GM12878 (cell line): Measurements from ENCODE around the gene UTP25.

Experiments
- CHD2 ChIP-seq: IDR thresholded peaks from 2 replicates; pipeline ENCODE4 v1.6.1; 2011; ENCODE audit warnings: low read depth, low read length, improper control_type of control experiment, borderline replicate concordance
- GABPA ChIP-seq: IDR thresholded peaks from 2 replicates; pipeline ENCODE4 v1.6.1; 2014; ENCODE audit warnings: antibody characterized with exemption, low read depth, mild to moderate bottlenecking, inconsistent platforms
- SMC3 ChIP-seq: IDR thresholded peaks from 2 replicates; pipeline ENCODE4 v1.6.1; 2011; ENCODE audit warnings: low read length, improper control_type of control experiment, borderline replicate concordance
- SREBF2 ChIP-seq: IDR thresholded peaks from 2 replicates; pipeline ENCODE4 v1.6.1; 2012; ENCODE audit warnings: mild to moderate bottlenecking, low read length
- TF ChIP-seq, protein P1 (sequence below): IDR thresholded peaks from 2 replicates; pipeline ENCODE4 v1.6.1; 2011; ENCODE audit warnings: low read depth, low read length, improper control_type of control experiment, borderline replicate concordance
- TF ChIP-seq, protein P2 (sequence below), 3 experiments: IDR thresholded peaks in 2 of 3; conservative IDR thresholded peaks in 1 of 3; 2 replicates each; pipeline ENCODE4 v1.5.1; 2011; ENCODE audit warnings: low read depth in 3 of 3, low read length in 3 of 3, mild to moderate bottlenecking in 3 of 3, control low read depth in 2 of 3, moderate library complexity in 2 of 3, inconsistent platforms in 1 of 3, mixed read lengths in 1 of 3; ENCODE audit not compliant: control insufficient read depth in 2 of 3, insufficient read depth in 1 of 3; ENCODE audit errors: extremely low read depth in 1 of 3

DNA sequence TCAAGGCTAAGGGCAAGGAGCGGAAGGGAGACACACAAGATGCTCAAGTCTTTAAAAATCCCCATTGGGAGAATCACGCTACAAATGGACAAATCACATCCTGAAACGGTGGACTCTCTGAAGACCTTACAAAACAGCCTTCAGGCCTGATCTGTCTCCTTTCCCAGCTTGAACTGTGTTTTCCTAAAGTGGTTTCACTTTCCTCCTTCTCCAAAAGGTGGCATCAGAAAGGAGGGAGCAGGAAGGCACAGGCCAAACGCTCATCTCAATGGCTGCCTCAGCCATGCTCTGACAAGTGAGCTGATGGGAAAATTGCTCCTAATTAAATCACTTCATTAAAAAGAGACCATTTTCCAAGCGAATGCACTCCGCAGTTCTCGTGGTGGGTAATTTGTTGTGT, 47.7 kb downstream of the UTP25 start:
- TF ChIP-seq, protein P1, sequence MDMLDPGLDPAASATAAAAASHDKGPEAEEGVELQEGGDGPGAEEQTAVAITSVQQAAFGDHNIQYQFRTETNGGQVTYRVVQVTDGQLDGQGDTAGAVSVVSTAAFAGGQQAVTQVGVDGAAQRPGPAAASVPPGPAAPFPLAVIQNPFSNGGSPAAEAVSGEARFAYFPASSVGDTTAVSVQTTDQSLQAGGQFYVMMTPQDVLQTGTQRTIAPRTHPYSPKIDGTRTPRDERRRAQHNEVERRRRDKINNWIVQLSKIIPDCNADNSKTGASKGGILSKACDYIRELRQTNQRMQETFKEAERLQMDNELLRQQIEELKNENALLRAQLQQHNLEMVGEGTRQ = no peak
- TF ChIP-seq GABPA (no peak), SMC3 (no peak), SREBF2 (no peak), CHD2 (no peak)
- TF ChIP-seq, protein P2, sequence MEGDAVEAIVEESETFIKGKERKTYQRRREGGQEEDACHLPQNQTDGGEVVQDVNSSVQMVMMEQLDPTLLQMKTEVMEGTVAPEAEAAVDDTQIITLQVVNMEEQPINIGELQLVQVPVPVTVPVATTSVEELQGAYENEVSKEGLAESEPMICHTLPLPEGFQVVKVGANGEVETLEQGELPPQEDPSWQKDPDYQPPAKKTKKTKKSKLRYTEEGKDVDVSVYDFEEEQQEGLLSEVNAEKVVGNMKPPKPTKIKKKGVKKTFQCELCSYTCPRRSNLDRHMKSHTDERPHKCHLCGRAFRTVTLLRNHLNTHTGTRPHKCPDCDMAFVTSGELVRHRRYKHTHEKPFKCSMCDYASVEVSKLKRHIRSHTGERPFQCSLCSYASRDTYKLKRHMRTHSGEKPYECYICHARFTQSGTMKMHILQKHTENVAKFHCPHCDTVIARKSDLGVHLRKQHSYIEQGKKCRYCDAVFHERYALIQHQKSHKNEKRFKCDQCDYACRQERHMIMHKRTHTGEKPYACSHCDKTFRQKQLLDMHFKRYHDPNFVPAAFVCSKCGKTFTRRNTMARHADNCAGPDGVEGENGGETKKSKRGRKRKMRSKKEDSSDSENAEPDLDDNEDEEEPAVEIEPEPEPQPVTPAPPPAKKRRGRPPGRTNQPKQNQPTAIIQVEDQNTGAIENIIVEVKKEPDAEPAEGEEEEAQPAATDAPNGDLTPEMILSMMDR (IDR thresholded peaks at IDR 0.05 in 2 of 3, conservative IDR thresholded peaks at IDR 0.05 in 1 of 3; ENCODE audit: control insufficient read depth in 2 of 3, extremely low read depth in 1 of 3, insufficient read depth in 1 of 3, low read depth in 3 of 3, low read length in 3 of 3) = no peak
